ENCODE data around the gene VSIG10L2.
"Not testable (repeated sequence)": the region's sequence is repeated elsewhere in the genome, so short reads cannot be mapped to it uniquely, and the experiment has no call there.

VSIG10L2 gene

GRCh38 chr11:125971618-125972017 is 25.8 kb downstream of the VSIG10L2 start:
- DNase-seq = no peak

GRCh38 chr11:125974284-125974683 is 28.4 kb downstream of the VSIG10L2 start:
- DNase-seq = no peak

- no peak for DNase-seq
Measured at GRCh38 chr11:125975634-125976033, 29.8 kb downstream of the VSIG10L2 start.

- DNase-seq = no peak
Measured at GRCh38 chr11:125976156-125976555, 30.3 kb downstream of the VSIG10L2 start.

GRCh38 chr11:125977333-125977732 is 31.5 kb downstream of the VSIG10L2 start:
- DNase-seq = no peak

- DNase-seq = no peak
Measured at GRCh38 chr11:125978181-125978716, 32.4 kb downstream of the VSIG10L2 start.

GRCh38 chr11:125978778-125979407 is 33.0 kb downstream of the VSIG10L2 start:
- no peak for DNase-seq

GRCh38 chr11:125979511-125979910 is 33.7 kb downstream of the VSIG10L2 start:
- DNase-seq = no peak

- DNase-seq = no peak
Measured at GRCh38 chr11:125980436-125980835, 34.6 kb downstream of the VSIG10L2 start.

GRCh38 chr11:125982348-125982730 is 36.5 kb downstream of the VSIG10L2 start:
- no peak for DNase-seq

GRCh38 chr11:125985956-125986355 is 40.1 kb downstream of the VSIG10L2 start:
- not testable (repeated sequence) for DNase-seq

GRCh38 chr11:125987066-125987641 is 41.3 kb downstream of the VSIG10L2 start:
- no peak for DNase-seq

GRCh38 chr11:125990244-125990643 is 44.4 kb downstream of the VSIG10L2 start:
- DNase-seq = no peak

- DNase-seq = no peak
Measured at GRCh38 chr11:125992893-125993292, 47.0 kb downstream of the VSIG10L2 start.

GRCh38 chr11:125994509-125994908 is 48.7 kb downstream of the VSIG10L2 start:
- no peak for DNase-seq

- DNase-seq = no peak
Measured at GRCh38 chr11:125995313-125995712, 49.5 kb downstream of the VSIG10L2 start.

- no peak for DNase-seq
Measured at GRCh38 chr11:125998267-125998666, 52.4 kb downstream of the VSIG10L2 start.

- DNase-seq = no peak
Measured at GRCh38 chr11:125999234-125999880, 53.5 kb downstream of the VSIG10L2 start.

- DNase-seq = no peak
Measured at GRCh38 chr11:126002181-126002580, 56.3 kb downstream of the VSIG10L2 start.
